ENCODE measurements around the gene SHB. TPM values are rescaled to one million over a fixed set of nuclear protein-coding genes. Genes with fewer than 3 reads are reported as not detected.

Gene SHB
- total and polyA plus RNA-seq, 2 of the 13 experiments (the other 11 are each of a cell fraction or from before 2014, with no cell fraction given) = 19.4 to 20.7 TPM

DNA sequence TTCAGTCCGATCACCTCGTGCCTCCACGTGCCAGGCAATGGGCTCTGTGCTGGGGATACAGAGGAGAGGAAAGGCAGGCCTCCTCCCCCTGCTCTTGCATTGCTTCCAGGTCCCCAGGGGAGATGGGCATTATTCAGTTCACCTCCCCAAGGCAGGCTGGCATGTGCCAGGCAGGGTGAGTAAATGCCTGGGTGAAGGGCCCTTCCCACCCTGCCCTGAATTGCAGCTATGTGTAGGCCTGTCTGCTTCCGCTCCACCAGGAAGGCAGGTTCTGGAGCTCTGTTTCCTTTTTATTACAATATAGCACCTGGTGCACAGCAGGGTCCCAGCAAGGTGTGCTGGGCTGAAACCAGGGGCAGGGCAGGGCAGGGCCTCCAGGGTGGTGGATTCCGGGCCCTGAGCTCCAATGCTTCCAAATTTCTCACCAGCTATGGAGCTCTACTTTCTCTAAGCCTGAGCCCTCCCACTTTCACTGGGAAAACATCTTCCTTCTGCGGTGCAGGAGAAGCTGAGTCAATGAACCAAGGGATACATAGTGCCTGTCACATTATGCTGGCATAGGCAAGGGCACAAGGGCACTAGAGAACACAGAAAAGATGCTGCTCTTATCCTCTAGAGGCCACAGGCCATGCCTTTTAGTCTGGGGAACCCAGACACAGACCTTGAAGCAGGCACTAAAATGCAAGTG is 42.0 kb downstream of the SHB start:
- in situ Hi-C loops (cut with HindIII; ENCODE audit: extremely low pct_ligation_motif_present, low pct_unique_long_range_greater_than_20kb) (no loop called here), intact Hi-C loops (cut with micrococcal nuclease; ENCODE audit: unreplicated experiment) (loop anchor here (10.0 kb wide), 1 partner anchor 138 kb away; no protein-coding TSS in a partner anchor)
- ATAC-seq (no peak), DNase-seq (ENCODE audit: low spot score) (no peak), FAIRE-seq (no peak)
- Histone ChIP-seq H3K27ac (ENCODE audit: extremely low read length, insufficient read depth, low read length) (peak overlapping the region; percentile 51), H3K4me2 (ENCODE audit: low read depth, low read length) (no peak overlapping the region; the same call in 1 of the 2 replicates), H3K27me3 (ENCODE audit: control insufficient read depth in 1 of 2, insufficient read depth in 2 of 2, low read length in 2 of 2) (no peaks in the 10 kb centered on the region), H4K20me1 (ENCODE audit: insufficient read depth, low read length) (peaks cover 34% of the 10 kb centered on the region), H3K9ac (ENCODE audit: insufficient read depth, low read depth, low read length) (0 out of 2 replicates have a peak overlapping the region, but pooled peaks have one; percentile 27), H3K4me1 (ENCODE audit: insufficient read depth, low read length) (peaks cover 100% of the 10 kb centered on the region), H3K79me2 (ENCODE audit: insufficient read depth, low read length) (peaks cover 99% of the 10 kb centered on the region), H2AFZ (ENCODE audit: low read length) (no peak overlapping the region), H3K36me3 (replicated peaks in 1 of 2; ENCODE audit: control insufficient read depth in 1 of 2, insufficient read depth in 2 of 2, low read length in 2 of 2) (peaks cover 15 to 17% of the 10 kb centered on the region in 2 experiments), H3K4me3 (replicated peaks in 1 of 3; ENCODE audit: insufficient read depth in 1 of 3, low read depth in 2 of 3, low read length in 3 of 3) (no peak overlapping the region), H3K9me3 (ENCODE audit: low read length) (no peaks in the 10 kb centered on the region)
- BruUV-seq (replicated peaks) = no TSS peak
- WGBS (ENCODE audit: low lambda C conversion rate) = 92% methylated on average over 5 of the region's 6 CpGs
- CTCF ChIA-PET (ENCODE audit: low intra/inter-chr PET ratio, low total read pairs) = no interaction called here
- POLR2A ChIA-PET = interaction anchor here (0.5 to 5.7 kb wide), 5 partner anchors 18 to 37 kb away, joined by 3 to 47 read pairs (median 5); no protein-coding TSS in a partner anchor
- no peak for TF ChIP-seq HIVEP1 (CRISPR knock-in tag; IDR thresholded peaks at IDR 0.05)
- no peak for TF ChIP-seq MTA1 (CRISPR knock-in tag; IDR thresholded peaks at IDR 0.05; ENCODE audit: borderline replicate concordance)
- no peak for TF ChIP-seq ZNF768 (CRISPR knock-in tag; IDR thresholded peaks at IDR 0.05)
- TF ChIP-seq ZNF589 (CRISPR knock-in tag; conservative IDR thresholded peaks at IDR 0.05) = no peak
- no peak for TF ChIP-seq MIER3 (CRISPR knock-in tag; IDR thresholded peaks at IDR 0.05; ENCODE audit: borderline replicate concordance)
- TF ChIP-seq HDAC1 (CRISPR knock-in tag; IDR thresholded peaks at IDR 0.05) = no peak
- no peak for TF ChIP-seq CENPT (CRISPR knock-in tag; IDR thresholded peaks at IDR 0.05; ENCODE audit: low read depth)
- TF ChIP-seq, protein P1, sequence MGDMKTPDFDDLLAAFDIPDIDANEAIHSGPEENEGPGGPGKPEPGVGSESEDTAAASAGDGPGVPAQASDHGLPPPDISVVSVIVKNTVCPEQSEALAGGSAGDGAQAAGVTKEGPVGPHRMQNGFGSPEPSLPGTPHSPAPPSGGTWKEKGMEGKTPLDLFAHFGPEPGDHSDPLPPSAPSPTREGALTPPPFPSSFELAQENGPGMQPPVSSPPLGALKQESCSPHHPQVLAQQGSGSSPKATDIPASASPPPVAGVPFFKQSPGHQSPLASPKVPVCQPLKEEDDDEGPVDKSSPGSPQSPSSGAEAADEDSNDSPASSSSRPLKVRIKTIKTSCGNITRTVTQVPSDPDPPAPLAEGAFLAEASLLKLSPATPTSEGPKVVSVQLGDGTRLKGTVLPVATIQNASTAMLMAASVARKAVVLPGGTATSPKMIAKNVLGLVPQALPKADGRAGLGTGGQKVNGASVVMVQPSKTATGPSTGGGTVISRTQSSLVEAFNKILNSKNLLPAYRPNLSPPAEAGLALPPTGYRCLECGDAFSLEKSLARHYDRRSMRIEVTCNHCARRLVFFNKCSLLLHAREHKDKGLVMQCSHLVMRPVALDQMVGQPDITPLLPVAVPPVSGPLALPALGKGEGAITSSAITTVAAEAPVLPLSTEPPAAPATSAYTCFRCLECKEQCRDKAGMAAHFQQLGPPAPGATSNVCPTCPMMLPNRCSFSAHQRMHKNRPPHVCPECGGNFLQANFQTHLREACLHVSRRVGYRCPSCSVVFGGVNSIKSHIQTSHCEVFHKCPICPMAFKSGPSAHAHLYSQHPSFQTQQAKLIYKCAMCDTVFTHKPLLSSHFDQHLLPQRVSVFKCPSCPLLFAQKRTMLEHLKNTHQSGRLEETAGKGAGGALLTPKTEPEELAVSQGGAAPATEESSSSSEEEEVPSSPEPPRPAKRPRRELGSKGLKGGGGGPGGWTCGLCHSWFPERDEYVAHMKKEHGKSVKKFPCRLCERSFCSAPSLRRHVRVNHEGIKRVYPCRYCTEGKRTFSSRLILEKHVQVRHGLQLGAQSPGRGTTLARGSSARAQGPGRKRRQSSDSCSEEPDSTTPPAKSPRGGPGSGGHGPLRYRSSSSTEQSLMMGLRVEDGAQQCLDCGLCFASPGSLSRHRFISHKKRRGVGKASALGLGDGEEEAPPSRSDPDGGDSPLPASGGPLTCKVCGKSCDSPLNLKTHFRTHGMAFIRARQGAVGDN (CRISPR knock-in tag; IDR thresholded peaks at IDR 0.05) = peak; percentile 9; the same call in 1 of the 2 replicates
- no peak for TF ChIP-seq FLYWCH1 (CRISPR knock-in tag; IDR thresholded peaks at IDR 0.05)
- 0 out of 2 replicates have a peak, but pooled peaks have one; percentile 26 for TF ChIP-seq HNRNPL (IDR thresholded peaks at IDR 0.05; ENCODE audit: low read depth, low read length)
- TF ChIP-seq ZFX (CRISPR knock-in tag; IDR thresholded peaks at IDR 0.05; ENCODE audit: low read depth) = 0 out of 2 replicates have a peak, but pooled peaks have one; percentile 1

Measured in HepG2 (cell line).